ENCODE measurements around the gene EVX2. TPM values are rescaled to one million over a fixed set of nuclear protein-coding genes. Genes with fewer than 3 reads are reported as not detected.

The EVX2 gene
- total RNA-seq, 1 donor from 2014 or later, result not detected

DNA sequence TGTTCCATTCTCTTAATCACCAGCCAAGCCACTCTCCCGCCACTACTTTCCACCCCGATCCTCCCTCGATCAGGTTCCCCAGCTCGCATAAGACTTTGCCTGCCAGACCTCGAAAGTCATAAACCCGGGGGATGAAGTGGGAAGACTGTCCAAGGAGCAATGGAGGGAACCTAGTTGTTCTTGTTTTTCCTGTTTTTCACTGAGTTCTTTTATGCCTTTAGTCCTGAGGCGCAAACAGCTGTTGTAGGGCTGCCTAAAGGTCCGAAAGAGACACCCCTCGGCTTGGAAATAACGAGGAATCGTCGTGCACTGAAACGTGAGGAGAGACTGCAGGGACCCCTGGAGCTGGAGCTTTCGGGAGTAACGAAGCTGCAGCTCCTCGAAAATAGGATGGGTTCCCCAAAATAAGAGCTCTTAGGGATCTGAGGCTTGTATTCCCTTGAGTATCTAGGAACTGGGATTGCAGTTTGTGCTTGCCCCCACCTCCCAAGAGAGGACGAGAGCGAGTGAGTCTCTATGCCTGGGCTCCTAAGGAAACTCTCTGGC lies 14.1 kb upstream of the EVX2 start:
- Mint-ChIP-seq H3K27me3 (ENCODE audit: unreplicated experiment) (peaks cover 54% of the 10 kb centered on the region), H3K9me3 (ENCODE audit: unreplicated experiment) (no peaks in the 10 kb centered on the region), H3K36me3 (ENCODE audit: low read depth, unreplicated experiment) (no peaks in the 10 kb centered on the region), H3K4me3 (ENCODE audit: unreplicated experiment) (peak overlapping the region; percentile 47), H3K27ac (ENCODE audit: unreplicated experiment) (no peak overlapping the region), H3K4me1 (ENCODE audit: unreplicated experiment) (peaks cover 29% of the 10 kb centered on the region)
- TF ChIP-seq CTCF (IDR thresholded peaks at IDR 0.05; ENCODE audit: unreplicated experiment), result no peak
- no peak for DNase-seq (ENCODE audit: low spot score)

GRCh38 chr2:176096986-176097819 lies 13.4 kb upstream of the EVX2 start:
- Mint-ChIP-seq H3K4me3 (ENCODE audit: unreplicated experiment) (peak overlapping the region; percentile 47), H3K27ac (ENCODE audit: unreplicated experiment) (no peak overlapping the region), H3K9me3 (ENCODE audit: unreplicated experiment) (no peaks in the 10 kb centered on the region), H3K4me1 (ENCODE audit: unreplicated experiment) (peaks cover 30% of the 10 kb centered on the region), H3K27me3 (ENCODE audit: unreplicated experiment) (peaks cover 52% of the 10 kb centered on the region), H3K36me3 (ENCODE audit: low read depth, unreplicated experiment) (no peaks in the 10 kb centered on the region)
- peak; percentile 75 for DNase-seq (ENCODE audit: low spot score)
- TF ChIP-seq CTCF (IDR thresholded peaks at IDR 0.05; ENCODE audit: unreplicated experiment), result peak; percentile 43

- no peaks in the 10 kb centered on the region for H3K36me3 Mint-ChIP-seq (ENCODE audit: low read depth, unreplicated experiment)
- no peak overlapping the region for H3K27ac Mint-ChIP-seq (ENCODE audit: unreplicated experiment)
Measured at GRCh38 chr2:176096243-176096985, 12.7 kb upstream of the EVX2 start.

DNA sequence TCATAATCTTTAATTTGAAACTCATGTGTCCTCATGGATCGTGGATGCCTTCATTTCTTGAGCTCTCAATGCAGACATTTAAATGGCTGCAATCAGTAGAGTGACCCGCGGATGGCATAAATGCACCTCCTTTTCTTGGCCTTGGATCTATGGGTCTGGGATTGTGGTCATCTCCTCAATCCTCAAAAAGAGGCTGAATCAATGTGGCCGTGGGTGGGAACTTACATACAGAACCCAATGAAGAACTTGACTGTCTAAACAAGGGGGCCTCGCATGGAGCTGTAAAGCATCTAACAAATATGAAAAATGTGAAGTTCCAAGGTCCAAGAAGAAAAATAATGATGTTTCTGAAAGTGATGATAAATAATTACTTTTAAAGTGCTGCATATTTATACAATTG lies 11.7 kb upstream of the EVX2 start:
- no peak for TF ChIP-seq CTCF (IDR thresholded peaks at IDR 0.05; ENCODE audit: unreplicated experiment)
- Mint-ChIP-seq H3K9me3 (ENCODE audit: unreplicated experiment) (no peaks in the 10 kb centered on the region), H3K4me3 (ENCODE audit: unreplicated experiment) (no peak overlapping the region), H3K36me3 (ENCODE audit: low read depth, unreplicated experiment) (no peaks in the 10 kb centered on the region), H3K4me1 (ENCODE audit: unreplicated experiment) (peaks cover 37% of the 10 kb centered on the region), H3K27me3 (ENCODE audit: unreplicated experiment) (peaks cover 48% of the 10 kb centered on the region), H3K27ac (ENCODE audit: unreplicated experiment) (no peak overlapping the region)
- no peak for DNase-seq (ENCODE audit: low spot score)

More at GRCh38 chr2:176096243-176096985, 12.7 kb upstream of the EVX2 start:
- no peak for TF ChIP-seq CTCF (IDR thresholded peaks at IDR 0.05; ENCODE audit: unreplicated experiment)
- peaks cover 37% of the 10 kb centered on the region for H3K4me1 Mint-ChIP-seq (ENCODE audit: unreplicated experiment)
- H3K27me3 Mint-ChIP-seq (ENCODE audit: unreplicated experiment), result peaks cover 52% of the 10 kb centered on the region
- H3K4me3 Mint-ChIP-seq (ENCODE audit: unreplicated experiment), result peak overlapping the region; percentile 2
- H3K9me3 Mint-ChIP-seq (ENCODE audit: unreplicated experiment), result no peaks in the 10 kb centered on the region
- no peak for DNase-seq (ENCODE audit: low spot score)

Data from endothelial cell (in vitro differentiated cells).